IMR-90 (cell line): ENCODE results near the gene HES4.

Experiments used
- BHLHE40 ChIP-seq: fragments of 150-350 bp; IDR thresholded peaks from 2 replicates; pipeline ENCODE4 v1.6.1; 2016; ENCODE audit warnings: mild to moderate bottlenecking, low read depth, low read length
- CEBPB ChIP-seq: IDR thresholded peaks from 2 replicates; pipeline ENCODE4 v1.6.1; 2012; ENCODE audit warnings: low read depth, low read length, improper control_type of control experiment
- CHD1 ChIP-seq: IDR thresholded peaks from 2 replicates; pipeline ENCODE4 v1.6.1; 2012; ENCODE audit warnings: low read depth, low read length, improper control_type of control experiment
- FOS ChIP-seq: fragments of 150-350 bp; IDR thresholded peaks from 2 replicates; pipeline ENCODE4 v1.6.1; 2016; ENCODE audit warnings: low read depth, low read length
- MAFK ChIP-seq: IDR thresholded peaks from 2 replicates; pipeline ENCODE4 v1.6.1; 2012; ENCODE audit warnings: low read depth, low read length, improper control_type of control experiment
- MAZ ChIP-seq: IDR thresholded peaks from 2 replicates; pipeline ENCODE4 v1.6.1; 2012; ENCODE audit warnings: low read depth, mild to moderate bottlenecking, low read length, improper control_type of control experiment, moderate library complexity, borderline replicate concordance
- MXI1 ChIP-seq: IDR thresholded peaks from 2 replicates; pipeline ENCODE4 v1.6.1; 2012; ENCODE audit warnings: low read depth, mild to moderate bottlenecking, low read length, moderate library complexity, borderline replicate concordance
- POLR2A ChIP-seq: IDR thresholded peaks from 2 replicates; pipeline ENCODE4 v1.6.1; 2012; ENCODE audit warnings: mild to moderate bottlenecking, low read depth, low read length
- RAD21 ChIP-seq: IDR thresholded peaks from 2 replicates; pipeline ENCODE4 v1.6.1; 2012; ENCODE audit warnings: low read length, improper control_type of control experiment
- RCOR1 ChIP-seq: IDR thresholded peaks from 2 replicates; pipeline ENCODE4 v1.6.1; 2012; ENCODE audit warnings: mild to moderate bottlenecking, low read length, improper control_type of control experiment; ENCODE audit not compliant: insufficient replicate concordance
- RFX5 ChIP-seq: IDR thresholded peaks from 2 replicates; pipeline ENCODE4 v1.8.0; 2012; ENCODE audit warnings: low read depth, mild to moderate bottlenecking, low read length, moderate library complexity
- SMC3 ChIP-seq: fragments of 150-350 bp; IDR thresholded peaks from 2 replicates; pipeline ENCODE4 v1.6.1; 2016; ENCODE audit warnings: low read depth, mild to moderate bottlenecking, antibody characterized with exemption, low read length, moderate library complexity
- TF ChIP-seq, protein P1 (sequence below): conservative IDR thresholded peaks from 2 replicates; pipeline ENCODE4 v1.5.1; 2012; ENCODE audit warnings: mild to moderate bottlenecking, low read depth, low read length, improper control_type of control experiment
- TF ChIP-seq, protein P2 (sequence below): fragments of 150-350 bp; IDR thresholded peaks from 2 replicates; pipeline ENCODE4 v1.6.1; 2017; ENCODE audit warnings: mild to moderate bottlenecking, antibody characterized with exemption, low read length, low read depth

DNA sequence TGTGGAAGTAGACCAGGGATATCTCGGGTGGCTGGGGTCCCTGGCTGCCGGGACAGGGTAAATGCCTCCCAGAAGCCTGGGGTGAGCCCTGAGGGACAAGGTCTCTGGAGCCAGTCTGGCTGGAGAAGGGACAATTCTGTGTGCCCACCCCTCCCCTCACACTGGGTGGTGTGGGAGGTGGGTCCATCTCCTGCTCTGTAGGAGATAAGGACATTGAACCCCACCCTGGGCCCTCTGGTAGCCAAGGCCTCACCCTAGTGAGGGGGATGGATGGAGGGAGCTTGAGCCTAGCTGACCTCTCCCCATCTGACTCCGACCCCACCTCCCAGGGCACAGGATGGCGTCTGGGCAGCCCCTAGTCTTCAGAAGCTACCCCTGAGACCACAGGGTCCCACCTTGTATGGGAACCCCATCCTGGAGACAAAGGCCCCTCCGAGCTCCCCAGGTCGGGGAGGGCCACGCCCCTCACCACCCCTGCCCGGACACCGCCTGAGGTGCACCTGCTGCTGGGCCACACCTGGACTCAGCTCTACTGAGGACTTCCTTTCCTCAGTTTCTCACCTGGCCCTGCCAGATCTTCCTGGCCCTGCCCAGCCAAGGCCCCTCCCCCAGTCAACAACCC, 24.4 kb upstream of the HES4 start:
- TF ChIP-seq, protein P1, sequence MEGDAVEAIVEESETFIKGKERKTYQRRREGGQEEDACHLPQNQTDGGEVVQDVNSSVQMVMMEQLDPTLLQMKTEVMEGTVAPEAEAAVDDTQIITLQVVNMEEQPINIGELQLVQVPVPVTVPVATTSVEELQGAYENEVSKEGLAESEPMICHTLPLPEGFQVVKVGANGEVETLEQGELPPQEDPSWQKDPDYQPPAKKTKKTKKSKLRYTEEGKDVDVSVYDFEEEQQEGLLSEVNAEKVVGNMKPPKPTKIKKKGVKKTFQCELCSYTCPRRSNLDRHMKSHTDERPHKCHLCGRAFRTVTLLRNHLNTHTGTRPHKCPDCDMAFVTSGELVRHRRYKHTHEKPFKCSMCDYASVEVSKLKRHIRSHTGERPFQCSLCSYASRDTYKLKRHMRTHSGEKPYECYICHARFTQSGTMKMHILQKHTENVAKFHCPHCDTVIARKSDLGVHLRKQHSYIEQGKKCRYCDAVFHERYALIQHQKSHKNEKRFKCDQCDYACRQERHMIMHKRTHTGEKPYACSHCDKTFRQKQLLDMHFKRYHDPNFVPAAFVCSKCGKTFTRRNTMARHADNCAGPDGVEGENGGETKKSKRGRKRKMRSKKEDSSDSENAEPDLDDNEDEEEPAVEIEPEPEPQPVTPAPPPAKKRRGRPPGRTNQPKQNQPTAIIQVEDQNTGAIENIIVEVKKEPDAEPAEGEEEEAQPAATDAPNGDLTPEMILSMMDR: no peak
- no peak for TF ChIP-seq RAD21
- no peak for TF ChIP-seq MAFK
- no peak for TF ChIP-seq CEBPB
- TF ChIP-seq POLR2A: no peak
- TF ChIP-seq RCOR1: no peak
- TF ChIP-seq, protein P2, sequence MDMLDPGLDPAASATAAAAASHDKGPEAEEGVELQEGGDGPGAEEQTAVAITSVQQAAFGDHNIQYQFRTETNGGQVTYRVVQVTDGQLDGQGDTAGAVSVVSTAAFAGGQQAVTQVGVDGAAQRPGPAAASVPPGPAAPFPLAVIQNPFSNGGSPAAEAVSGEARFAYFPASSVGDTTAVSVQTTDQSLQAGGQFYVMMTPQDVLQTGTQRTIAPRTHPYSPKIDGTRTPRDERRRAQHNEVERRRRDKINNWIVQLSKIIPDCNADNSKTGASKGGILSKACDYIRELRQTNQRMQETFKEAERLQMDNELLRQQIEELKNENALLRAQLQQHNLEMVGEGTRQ: no peak
- TF ChIP-seq SMC3: no peak
- no peak for TF ChIP-seq MXI1
- TF ChIP-seq RFX5: no peak
- no peak for TF ChIP-seq MAZ
- no peak for TF ChIP-seq BHLHE40
- TF ChIP-seq CHD1: no peak
- no peak for TF ChIP-seq FOS
